WTC11 (cell line): ENCODE data around the gene CAPZB. TPM values are rescaled to one million over a fixed set of nuclear protein-coding genes. Genes with fewer than 3 reads are reported as not detected.

Source experiments
- ATAC-seq: fragments of 200-7000 bp; cut with Tn5 transposase; 2 replicates; pipeline ENCODE4 v1.10.0; 2021; ENCODE audit warnings: mild to moderate bottlenecking, moderate library complexity
- CTCF ChIA-PET: fragments of 300-600 bp; sonication (Branson Sonifier 250); formaldehyde crosslinking; loops from one replicate; lab custom pipeline; 2021; ENCODE audit warnings: antibody characterized with exemption; lab: Charles Lee
- POLR2A ChIA-PET: fragments of 350-600 bp; sonication (Branson Sonifier 250); formaldehyde crosslinking; loops from one replicate; lab custom pipeline; 2021; ENCODE audit warnings: antibody characterized with exemption; lab: Charles Lee
- DNase-seq: peaks from one replicate; pipeline ENCODE4 v3.0.0; 2021; ENCODE audit warnings: low spot score
- H3K27ac Mint-ChIP-seq: 2 replicates; pipeline ENCODE4 v1.8.0; 2021; ENCODE audit warnings: mixed read lengths
- H3K27me3 Mint-ChIP-seq: 2 replicates; pipeline ENCODE4 v1.8.0; 2021; ENCODE audit warnings: low read depth, mild to moderate bottlenecking, moderate library complexity, mixed read lengths
- H3K36me3 Mint-ChIP-seq: 2 replicates; pipeline ENCODE4 v1.8.0; 2021; ENCODE audit warnings: mixed read lengths
- H3K4me1 Mint-ChIP-seq: 2 replicates; pipeline ENCODE4 v1.8.0; 2022; ENCODE audit warnings: mixed read lengths
- H3K4me3 Mint-ChIP-seq: 2 replicates; pipeline ENCODE4 v1.8.0; 2021; ENCODE audit warnings: mild to moderate bottlenecking, moderate library complexity, mixed read lengths
- H3K9me3 Mint-ChIP-seq: 2 replicates; pipeline ENCODE4 v1.8.0; 2021; ENCODE audit warnings: mixed read lengths
- ATF1 ChIP-seq: sonication (generic); formaldehyde crosslinking; IDR thresholded peaks from 2 replicates; pipeline ENCODE4 v1.8.1; 2023; ENCODE audit warnings: mild to moderate bottlenecking, moderate library complexity, missing genetic modification reagents
- ATF6 ChIP-seq: sonication (generic); formaldehyde crosslinking; IDR thresholded peaks from 2 replicates; pipeline ENCODE4 v1.8.1; 2023; ENCODE audit warnings: mild to moderate bottlenecking, missing genetic modification reagents
- CDX4 ChIP-seq: fragments of 250-450 bp; sonication (Bioruptor Pico); IDR thresholded peaks from 2 replicates; pipeline ENCODE4 v1.9.0; 2021; ENCODE audit warnings: moderate library complexity, mild to moderate bottlenecking, inconsistent platforms, borderline replicate concordance
- ETV6 ChIP-seq: sonication (generic); formaldehyde crosslinking; IDR thresholded peaks from 2 replicates; pipeline ENCODE4 v1.8.1; 2022; ENCODE audit warnings: mild to moderate bottlenecking, missing genetic modification reagents
- FOXJ3 ChIP-seq: sonication (generic); formaldehyde crosslinking; IDR thresholded peaks from 2 replicates; pipeline ENCODE4 v1.9.0; 2021; ENCODE audit warnings: missing genetic modification reagents, mild to moderate bottlenecking, borderline replicate concordance
- FOXK1 ChIP-seq: sonication (generic); formaldehyde crosslinking; IDR thresholded peaks from 2 replicates; pipeline ENCODE4 v1.8.0; 2022; ENCODE audit warnings: mild to moderate bottlenecking, moderate library complexity, missing genetic modification reagents
- FOXP4 ChIP-seq: sonication (generic); formaldehyde crosslinking; IDR thresholded peaks from 2 replicates; pipeline ENCODE4 v1.8.0; 2022; ENCODE audit warnings: mild to moderate bottlenecking, missing genetic modification reagents
- KAT7 ChIP-seq: sonication (generic); formaldehyde crosslinking; IDR thresholded peaks from 2 replicates; pipeline ENCODE4 v1.8.1; 2023; ENCODE audit warnings: missing genetic modification reagents, mild to moderate bottlenecking, borderline replicate concordance
- MAX ChIP-seq: sonication (generic); formaldehyde crosslinking; IDR thresholded peaks from 2 replicates; pipeline ENCODE4 v1.8.0; 2022; ENCODE audit warnings: mild to moderate bottlenecking, missing genetic modification reagents
- MLX ChIP-seq: sonication (generic); formaldehyde crosslinking; IDR thresholded peaks from 2 replicates; pipeline ENCODE4 v1.8.1; 2023; ENCODE audit warnings: mild to moderate bottlenecking, missing genetic modification reagents, moderate library complexity
- SMAD4 ChIP-seq: sonication (generic); formaldehyde crosslinking; IDR thresholded peaks from 2 replicates; pipeline ENCODE4 v1.8.0; 2022; ENCODE audit warnings: mild to moderate bottlenecking, missing genetic modification reagents
- SP1 ChIP-seq: sonication (generic); formaldehyde crosslinking; conservative IDR thresholded peaks from 2 replicates; pipeline ENCODE4 v1.8.1; 2022; ENCODE audit warnings: missing genetic modification reagents
- ZBTB21 ChIP-seq: sonication (generic); formaldehyde crosslinking; IDR thresholded peaks from 2 replicates; pipeline ENCODE4 v1.8.1; 2023; ENCODE audit warnings: mild to moderate bottlenecking, missing genetic modification reagents, borderline replicate concordance
- ZBTB43 ChIP-seq: sonication (generic); formaldehyde crosslinking; IDR thresholded peaks from 2 replicates; pipeline ENCODE4 v1.8.1; 2023; ENCODE audit warnings: mild to moderate bottlenecking, missing genetic modification reagents
- ZNF416 ChIP-seq: fragments of 250-450 bp; sonication (Bioruptor Pico); IDR thresholded peaks from 2 replicates; pipeline ENCODE4 v1.9.0; 2021; ENCODE audit warnings: mild to moderate bottlenecking, inconsistent platforms
- total RNA-seq: library from RNA; stranded (reverse); gene quantifications from 3 replicates; pipeline ENCODE4 v1.2.3, GENCODE V29; 2021
- TF ChIP-seq, protein P1 (sequence below): fragments of 250-450 bp; sonication (Bioruptor Pico); IDR thresholded peaks from 2 replicates; pipeline ENCODE4 v2.1.2; 2022; ENCODE audit warnings: mild to moderate bottlenecking, moderate library complexity
- TF ChIP-seq, protein P2 (sequence below): fragments of 250-450 bp; sonication (Bioruptor Pico); IDR thresholded peaks from 2 replicates; pipeline ENCODE4 v1.9.0; 2021; ENCODE audit warnings: mild to moderate bottlenecking
- TF ChIP-seq, protein P3 (sequence below): fragments of 200-600 bp; IDR thresholded peaks from 2 replicates; pipeline ENCODE4 v1.8.0; 2022; ENCODE audit warnings: antibody characterized with exemption
- TF ChIP-seq, protein P4 (sequence below): fragments of 250-450 bp; sonication (Bioruptor Pico); IDR thresholded peaks from 2 replicates; pipeline ENCODE4 v1.8.0; 2021; ENCODE audit warnings: mild to moderate bottlenecking

CAPZB gene
- total RNA-seq, 1 experiment from 2014 or later, result 348 TPM

DNA sequence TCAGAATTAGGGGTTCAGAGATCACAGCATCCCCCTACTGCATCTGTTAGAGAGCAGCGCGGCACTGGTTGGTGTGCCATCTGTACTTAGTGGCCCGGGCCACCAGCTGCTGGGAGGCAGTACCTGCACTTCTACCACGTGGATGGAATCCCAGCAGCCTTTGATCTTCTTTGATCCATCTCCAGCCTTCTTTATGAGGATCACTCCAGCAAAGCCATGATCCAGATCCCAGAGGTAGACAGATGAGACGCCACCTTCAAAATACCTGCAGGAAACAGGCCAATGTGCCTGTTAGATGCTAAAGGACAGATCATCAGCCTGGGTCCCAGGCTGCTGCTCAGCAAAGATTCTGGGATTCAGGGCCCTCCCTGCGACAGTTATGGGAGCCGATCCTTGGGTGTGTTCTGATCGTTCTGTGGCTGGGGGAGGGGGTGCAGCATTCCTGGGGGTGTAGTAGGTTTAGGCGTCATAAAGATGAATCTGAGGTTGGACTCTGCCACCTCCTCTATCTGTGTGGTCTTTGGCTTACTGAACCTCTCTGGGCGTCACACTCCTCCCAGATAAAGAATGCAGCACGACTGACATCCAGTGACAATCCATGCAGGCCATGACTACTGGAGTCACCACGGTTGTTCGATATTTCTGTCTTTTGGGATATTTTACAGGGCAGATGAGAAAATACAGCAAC lies 127.9 kb downstream of the CAPZB start:
- no peak for DNase-seq
- Mint-ChIP-seq H3K27ac (peak overlapping the region; percentile 23; the same call in 1 of the 2 replicates), H3K27me3 (no peaks in the 10 kb centered on the region), H3K4me3 (no peak overlapping the region), H3K36me3 (peaks cover 32% of the 10 kb centered on the region), H3K9me3 (no peaks in the 10 kb centered on the region), H3K4me1 (peaks cover 39% of the 10 kb centered on the region)
- ChIA-PET CTCF (no interaction called here), POLR2A (no interaction called here)
- no peak for ATAC-seq
- TF ChIP-seq ETV6, result no peak
- no peak for TF ChIP-seq ZBTB43 (CRISPR knock-in tag)
- no peak for TF ChIP-seq FOXJ3 (CRISPR knock-in tag)
- no peak for TF ChIP-seq ZNF416
- no peak for TF ChIP-seq CDX4 (CRISPR knock-in tag)
- TF ChIP-seq, protein P1, sequence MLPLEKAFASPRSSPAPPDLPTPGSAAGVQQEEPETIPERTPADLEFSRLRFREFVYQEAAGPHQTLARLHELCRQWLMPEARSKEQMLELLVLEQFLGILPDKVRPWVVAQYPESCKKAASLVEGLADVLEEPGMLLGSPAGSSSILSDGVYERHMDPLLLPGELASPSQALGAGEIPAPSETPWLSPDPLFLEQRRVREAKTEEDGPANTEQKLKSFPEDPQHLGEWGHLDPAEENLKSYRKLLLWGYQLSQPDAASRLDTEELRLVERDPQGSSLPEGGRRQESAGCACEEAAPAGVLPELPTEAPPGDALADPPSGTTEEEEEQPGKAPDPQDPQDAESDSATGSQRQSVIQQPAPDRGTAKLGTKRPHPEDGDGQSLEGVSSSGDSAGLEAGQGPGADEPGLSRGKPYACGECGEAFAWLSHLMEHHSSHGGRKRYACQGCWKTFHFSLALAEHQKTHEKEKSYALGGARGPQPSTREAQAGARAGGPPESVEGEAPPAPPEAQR, result no peak
- TF ChIP-seq, protein P2, sequence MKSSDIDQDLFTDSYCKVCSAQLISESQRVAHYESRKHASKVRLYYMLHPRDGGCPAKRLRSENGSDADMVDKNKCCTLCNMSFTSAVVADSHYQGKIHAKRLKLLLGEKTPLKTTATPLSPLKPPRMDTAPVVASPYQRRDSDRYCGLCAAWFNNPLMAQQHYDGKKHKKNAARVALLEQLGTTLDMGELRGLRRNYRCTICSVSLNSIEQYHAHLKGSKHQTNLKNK (CRISPR knock-in tag), result no peak
- TF ChIP-seq, protein P3, sequence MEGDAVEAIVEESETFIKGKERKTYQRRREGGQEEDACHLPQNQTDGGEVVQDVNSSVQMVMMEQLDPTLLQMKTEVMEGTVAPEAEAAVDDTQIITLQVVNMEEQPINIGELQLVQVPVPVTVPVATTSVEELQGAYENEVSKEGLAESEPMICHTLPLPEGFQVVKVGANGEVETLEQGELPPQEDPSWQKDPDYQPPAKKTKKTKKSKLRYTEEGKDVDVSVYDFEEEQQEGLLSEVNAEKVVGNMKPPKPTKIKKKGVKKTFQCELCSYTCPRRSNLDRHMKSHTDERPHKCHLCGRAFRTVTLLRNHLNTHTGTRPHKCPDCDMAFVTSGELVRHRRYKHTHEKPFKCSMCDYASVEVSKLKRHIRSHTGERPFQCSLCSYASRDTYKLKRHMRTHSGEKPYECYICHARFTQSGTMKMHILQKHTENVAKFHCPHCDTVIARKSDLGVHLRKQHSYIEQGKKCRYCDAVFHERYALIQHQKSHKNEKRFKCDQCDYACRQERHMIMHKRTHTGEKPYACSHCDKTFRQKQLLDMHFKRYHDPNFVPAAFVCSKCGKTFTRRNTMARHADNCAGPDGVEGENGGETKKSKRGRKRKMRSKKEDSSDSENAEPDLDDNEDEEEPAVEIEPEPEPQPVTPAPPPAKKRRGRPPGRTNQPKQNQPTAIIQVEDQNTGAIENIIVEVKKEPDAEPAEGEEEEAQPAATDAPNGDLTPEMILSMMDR, result no peak
- no peak for TF ChIP-seq SMAD4 (CRISPR knock-in tag)
- no peak for TF ChIP-seq ATF1 (CRISPR knock-in tag)
- no peak for TF ChIP-seq FOXK1 (CRISPR knock-in tag)
- TF ChIP-seq FOXP4 (CRISPR knock-in tag), result no peak
- TF ChIP-seq MLX (CRISPR knock-in tag), result no peak
- TF ChIP-seq, protein P4, sequence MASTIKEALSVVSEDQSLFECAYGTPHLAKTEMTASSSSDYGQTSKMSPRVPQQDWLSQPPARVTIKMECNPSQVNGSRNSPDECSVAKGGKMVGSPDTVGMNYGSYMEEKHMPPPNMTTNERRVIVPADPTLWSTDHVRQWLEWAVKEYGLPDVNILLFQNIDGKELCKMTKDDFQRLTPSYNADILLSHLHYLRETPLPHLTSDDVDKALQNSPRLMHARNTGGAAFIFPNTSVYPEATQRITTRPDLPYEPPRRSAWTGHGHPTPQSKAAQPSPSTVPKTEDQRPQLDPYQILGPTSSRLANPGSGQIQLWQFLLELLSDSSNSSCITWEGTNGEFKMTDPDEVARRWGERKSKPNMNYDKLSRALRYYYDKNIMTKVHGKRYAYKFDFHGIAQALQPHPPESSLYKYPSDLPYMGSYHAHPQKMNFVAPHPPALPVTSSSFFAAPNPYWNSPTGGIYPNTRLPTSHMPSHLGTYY (CRISPR knock-in tag), result no peak
- TF ChIP-seq ATF6, result no peak
- no peak for TF ChIP-seq ZBTB21 (CRISPR knock-in tag)
- no peak for TF ChIP-seq MAX (CRISPR knock-in tag)
- TF ChIP-seq KAT7 (CRISPR knock-in tag), result no peak
- no peak for TF ChIP-seq SP1 (CRISPR knock-in tag)
